ENCODE data around the gene ARID5A. TPM values are rescaled to one million over a fixed set of nuclear protein-coding genes. Genes with fewer than 3 reads are reported as not detected.

ARID5A gene
- total RNA-seq, 1 donor from 2014 or later: 1.2 TPM

DNA sequence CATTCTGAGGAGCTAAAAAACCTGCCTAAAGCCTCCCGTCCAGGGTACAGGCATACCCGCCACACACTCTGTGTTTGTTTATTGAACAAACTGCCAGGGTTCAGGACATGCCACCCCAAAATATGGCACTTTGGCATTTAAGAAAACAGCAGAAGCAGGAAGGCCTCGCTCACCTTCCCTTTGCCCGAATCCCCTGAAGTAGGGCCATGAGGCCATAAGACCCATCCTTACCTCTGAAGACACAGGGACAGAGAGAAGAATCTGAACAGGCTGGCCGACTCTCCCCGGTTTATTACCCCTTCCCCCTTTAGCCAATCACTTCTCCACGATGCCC lies 29.7 kb upstream of the ARID5A start:
- DNase-seq: no peak

DNA sequence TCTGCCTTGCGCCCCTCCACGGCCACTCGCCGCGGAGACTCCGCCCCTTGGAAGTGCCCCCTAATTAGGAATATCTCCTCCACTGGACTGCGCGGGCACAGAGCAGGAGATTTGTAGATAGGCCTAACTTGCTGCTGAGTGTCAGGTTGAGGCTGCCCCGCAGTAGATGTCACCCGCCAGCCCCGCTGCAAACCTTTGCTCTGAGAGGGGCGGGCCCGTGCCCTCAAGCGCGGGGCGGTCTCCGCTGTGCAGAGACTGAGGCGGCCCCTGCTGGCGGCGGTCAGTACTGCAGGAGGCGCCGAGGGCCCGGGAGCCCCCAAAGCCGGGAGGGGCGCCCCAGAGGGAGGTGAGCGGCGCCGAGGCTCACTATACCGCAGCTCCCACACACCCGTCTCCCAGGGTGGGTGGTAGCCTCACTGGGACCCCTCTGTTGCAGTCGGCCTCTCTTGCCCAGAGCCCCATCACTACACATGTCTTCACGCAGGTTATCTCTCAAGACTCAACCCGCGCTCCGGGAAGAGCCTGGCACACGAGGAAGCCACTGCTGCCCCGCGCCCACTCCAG lies 28.5 kb upstream of the ARID5A start:
- DNase-seq: peak; percentile 32

DNA sequence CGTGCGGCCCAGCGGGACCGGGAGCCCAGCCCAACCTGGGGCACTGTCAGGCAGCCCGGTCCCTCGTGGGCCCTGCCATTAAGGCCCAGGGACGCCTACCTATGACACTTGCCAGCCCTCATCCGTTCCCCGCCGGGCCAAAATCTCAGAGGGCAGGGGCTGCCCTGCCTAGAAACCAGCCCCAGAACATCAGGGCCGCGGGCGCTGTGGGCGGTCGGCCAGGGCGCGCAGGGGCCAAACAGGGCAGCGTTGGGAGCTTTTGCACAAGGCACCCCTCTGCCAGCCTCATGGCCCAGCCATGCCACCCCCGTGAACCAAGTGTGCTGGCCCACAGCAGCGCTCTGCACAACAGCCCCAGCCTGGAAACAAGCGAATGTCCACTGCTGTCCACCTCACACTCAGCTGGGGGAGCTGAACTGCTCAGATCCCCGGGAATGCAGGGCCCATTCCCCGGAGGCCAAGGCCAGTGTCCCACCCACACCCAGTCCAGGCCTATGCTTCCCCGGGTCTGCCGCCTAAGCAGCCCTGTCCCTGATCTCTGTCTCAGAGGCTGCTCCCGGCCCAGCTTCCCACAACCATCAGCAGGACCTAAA lies 27.9 kb upstream of the ARID5A start:
- no peak for DNase-seq

DNA sequence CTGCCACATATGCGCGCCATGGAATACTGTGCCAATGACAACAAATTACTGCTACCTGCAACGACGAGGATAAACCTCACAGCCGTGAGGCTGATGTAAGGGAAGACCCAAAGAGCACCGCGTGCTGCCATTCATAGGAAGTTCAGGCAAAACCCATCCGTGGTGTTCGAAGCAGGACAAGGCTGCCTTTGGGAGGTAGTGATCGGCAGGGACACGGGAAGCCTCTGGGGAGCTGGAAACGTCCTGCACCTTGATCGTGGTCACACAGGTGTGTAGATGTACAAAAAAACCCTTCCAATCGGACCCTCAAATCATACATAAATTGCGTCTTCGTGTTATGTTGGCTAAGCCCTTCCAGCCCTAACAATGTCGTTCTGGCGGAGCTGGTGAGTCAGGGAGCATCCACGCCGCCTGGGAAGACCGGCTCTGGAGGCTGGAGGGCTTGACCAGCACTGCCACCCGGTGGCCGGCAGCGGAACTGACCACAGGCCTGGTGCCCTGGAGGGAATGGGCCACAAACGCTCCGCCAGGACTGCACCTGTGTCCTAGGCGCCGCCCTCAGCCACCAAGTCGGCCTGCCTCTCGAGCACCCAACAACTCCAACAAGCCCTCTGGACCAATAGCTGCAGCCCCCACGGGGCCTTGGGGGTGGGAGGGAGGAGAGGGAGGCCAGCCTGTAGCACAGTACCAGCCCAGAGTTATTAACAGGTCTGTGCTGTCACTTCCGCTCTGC lies 27.3 kb upstream of the ARID5A start:
- DNase-seq: peak; percentile 73

DNA sequence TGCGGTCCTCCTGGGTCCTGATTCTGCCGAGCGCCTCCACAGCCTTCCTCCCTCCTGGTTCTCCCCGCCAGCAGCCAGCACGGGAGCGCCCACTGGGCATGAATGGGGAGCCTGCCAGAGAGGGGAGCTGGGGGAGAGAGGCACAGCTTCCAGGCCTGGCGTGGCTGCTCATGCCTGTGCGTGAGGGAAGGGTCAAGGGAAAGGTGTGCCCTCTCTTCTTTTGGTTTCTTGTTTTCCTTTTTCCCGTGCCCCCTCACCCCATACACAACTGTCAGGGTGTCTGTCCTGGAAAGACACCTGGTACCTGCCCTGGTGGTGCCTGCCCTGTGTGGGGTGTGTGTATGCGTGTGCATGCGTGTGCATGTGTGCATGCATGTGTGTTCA lies 26.7 kb upstream of the ARID5A start:
- DNase-seq: no peak

DNA sequence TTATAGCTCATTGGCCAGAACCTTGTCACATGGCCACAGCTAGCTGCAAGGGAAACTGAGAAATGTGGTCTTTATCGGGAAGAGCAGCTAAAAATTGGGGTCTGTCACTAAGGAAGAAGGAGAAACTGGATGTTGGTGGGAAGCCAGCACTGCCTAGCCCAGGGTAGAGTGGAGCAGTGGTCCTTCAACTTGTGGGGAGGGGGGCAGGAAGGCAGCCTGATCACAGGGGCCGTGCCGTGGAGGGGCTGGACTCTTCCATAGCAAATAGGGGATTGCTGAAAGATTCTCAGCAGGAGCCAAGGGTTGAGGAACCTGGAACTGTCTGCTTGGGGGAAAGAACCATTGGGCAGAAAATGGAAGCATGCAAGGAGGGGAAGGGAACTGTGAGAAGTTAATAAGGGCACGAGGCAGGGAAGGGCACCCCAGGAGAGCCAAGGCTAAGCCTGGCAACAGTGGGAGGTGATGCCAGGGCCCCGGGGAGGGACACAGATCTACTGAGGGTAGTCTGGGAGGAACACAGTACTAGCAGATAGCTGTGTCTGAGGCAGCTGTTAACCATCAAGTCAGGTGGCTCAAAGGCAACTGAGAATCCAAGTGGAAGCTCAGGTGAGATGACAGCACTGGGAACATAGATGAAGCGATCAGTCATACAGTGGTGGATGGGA lies 25.5 kb upstream of the ARID5A start:
- DNase-seq: no peak

DNA sequence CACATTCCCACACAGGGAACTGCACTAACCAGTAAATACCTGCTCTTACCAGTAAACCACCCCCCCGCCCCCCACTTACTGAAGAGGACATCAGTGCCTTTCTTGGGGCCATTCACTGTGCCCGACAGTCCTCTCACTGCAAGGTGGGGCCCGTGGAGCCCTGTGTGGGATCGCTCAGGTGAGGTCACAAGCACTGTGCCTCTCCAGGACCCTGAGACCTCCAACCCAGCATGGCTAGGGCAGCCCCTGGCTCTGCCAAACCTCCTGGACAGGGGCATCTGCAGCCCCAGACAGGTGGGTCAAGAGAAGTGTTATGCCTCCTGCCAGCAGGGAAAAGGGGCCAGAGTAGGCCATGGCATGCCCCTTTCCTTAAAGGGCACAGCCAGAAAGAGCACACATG lies 24.7 kb upstream of the ARID5A start:
- no peak for DNase-seq

DNA sequence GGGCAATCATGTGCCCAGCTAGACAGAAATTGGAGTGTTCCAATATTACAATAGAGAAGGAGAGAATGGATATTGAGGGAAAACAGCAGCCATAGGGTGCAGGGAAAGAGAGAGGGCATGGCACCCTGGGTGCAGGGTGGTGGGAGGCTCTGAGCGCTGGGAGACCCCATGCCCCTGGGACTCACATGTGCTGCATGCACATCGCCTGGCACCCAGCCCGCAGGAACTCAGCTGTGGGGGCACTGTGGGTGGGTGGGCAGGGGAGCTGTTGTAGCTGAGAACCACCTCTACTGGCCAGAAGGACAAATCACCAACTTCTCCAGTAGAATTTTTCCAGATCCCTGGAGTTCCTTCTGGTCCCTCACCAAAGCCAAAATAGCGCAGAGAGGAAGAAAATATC lies 24.2 kb upstream of the ARID5A start:
- DNase-seq: no peak

DNA sequence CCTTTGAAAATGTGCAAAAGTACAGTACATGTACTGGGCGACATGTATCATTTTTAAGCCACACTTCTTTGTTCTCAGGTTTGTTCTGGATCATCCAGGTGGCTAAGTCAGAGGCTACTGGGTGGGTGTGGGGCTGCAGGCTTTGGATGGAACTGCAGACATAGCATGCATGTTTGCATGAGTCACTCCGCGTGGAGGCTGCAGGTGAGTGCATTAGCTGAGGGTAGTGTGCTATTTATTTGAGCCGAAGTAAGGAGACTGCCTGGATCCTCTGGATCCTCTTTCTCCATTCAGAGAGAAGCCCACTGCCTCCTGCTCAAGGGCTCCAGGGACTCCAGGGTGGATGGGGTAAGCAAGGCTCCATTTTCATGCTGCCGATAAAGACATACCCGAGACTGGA lies 22.0 kb upstream of the ARID5A start:
- DNase-seq: no peak

DNA sequence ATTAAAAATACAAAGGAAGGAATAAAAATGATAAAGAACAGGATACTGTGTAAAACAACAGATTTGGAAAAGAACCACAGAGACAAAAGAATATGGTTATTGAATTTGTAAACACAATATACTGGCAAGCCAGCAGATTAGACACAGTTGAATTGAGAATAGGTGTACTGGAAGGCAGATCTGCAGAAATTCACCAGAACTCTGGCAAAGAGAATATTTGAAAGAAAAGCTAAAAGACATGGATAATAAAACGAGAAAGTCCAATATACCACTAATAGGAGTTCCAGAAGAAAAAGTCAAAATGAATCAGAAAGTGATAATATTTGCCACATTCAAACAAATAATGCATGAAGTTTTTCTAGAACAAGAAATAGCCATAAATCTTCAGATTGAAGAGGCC lies 19.5 kb upstream of the ARID5A start:
- no peak for DNase-seq

DNA sequence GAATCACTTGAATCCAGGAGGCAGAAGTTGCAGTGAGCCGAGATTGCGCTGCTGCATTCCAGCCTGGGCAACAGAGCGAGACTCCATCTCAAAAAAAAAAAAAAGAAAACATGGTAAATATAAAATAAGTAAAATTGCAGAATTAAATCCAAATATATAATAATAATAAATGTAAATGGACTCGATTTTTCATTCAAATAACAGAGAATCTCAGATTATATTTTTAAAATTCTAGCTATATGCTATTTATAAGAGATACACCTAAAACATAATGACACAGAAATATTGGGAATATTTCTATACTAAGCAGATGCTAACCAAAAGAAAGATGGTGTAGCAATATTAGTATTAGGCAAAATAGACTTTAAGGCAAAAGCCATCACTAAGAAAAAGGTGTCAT lies 16.3 kb upstream of the ARID5A start:
- DNase-seq: no peak

DNA sequence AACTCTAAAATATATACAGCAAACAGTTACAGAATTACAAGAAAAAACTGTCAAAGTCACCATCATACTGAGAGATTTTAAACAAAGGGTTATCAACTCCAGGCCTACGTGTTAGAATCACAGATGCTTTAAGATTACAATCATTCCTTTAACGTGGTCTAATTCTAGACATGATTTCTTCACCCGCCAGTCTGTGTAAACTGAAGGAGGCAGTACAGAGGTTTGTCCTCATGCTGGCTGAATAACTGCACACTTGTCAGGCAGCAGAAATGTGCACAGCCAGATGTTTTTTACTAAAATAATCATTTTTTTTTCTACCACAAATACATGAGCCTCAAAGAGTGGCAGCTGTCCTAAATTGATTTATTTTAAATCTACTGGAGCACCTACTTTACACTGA lies 15.9 kb upstream of the ARID5A start:
- DNase-seq: no peak

DNA sequence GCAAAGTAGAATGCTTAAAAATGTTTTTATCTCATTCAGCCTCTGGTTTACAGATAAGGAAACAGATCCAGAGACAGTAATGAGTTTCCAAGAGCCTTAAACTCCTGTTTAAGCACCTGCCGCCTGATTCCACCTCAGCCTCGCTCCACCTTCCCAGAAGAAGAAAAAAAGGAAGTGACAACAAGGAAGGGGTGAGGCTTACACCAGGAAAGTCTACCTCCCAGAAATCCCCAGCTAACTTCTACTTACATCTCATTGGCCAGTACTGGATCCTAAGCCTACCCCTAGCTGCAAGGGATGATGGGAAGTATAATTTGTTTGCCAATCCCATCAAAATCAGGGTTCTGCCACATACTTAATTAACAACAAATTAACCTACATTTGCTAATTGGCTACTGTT lies 15.3 kb upstream of the ARID5A start:
- no peak for DNase-seq

DNA sequence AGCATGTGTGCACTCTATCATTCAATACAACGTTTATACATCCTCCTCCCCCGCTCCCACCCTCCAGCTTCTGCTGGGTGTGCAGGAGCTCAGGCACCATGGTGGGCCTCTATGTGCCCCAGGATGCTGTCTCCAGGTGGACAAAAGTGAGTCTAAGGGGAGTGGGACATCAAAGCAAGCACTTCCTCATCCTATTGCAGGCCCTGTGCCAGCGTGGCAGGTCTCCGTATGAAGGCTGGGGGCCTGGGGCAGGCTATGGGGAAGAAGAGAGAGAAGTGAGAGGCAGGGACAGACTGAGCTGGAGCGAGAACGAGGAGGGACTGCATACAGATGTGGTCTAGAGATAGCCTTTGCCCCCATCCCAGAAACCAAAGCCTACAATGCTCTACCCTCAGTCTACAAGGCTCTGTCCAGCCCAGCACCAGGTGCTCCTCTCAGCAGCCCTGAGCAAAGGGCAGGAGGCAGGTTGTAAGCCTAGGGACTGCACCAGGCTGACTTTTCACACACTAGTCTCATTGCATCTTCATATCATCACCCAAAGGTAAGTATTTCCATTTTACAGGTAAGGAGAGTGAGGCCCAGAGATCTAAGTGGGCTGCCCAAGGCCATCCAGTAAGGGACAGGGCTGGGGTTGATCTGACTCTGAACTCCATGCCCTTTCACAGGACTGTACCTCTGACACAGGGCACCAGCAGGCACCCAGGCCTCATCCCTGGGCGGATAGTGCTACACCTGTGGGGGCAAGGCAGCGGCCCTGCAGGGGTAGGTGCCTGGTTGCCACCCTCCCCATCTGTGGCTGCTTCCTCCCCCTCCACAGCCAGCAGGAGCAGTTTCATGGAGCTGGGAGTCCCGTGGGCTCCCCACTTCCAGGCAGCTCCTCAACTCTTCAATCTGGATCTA lies 14.0 kb upstream of the ARID5A start:
- no peak for DNase-seq

DNA sequence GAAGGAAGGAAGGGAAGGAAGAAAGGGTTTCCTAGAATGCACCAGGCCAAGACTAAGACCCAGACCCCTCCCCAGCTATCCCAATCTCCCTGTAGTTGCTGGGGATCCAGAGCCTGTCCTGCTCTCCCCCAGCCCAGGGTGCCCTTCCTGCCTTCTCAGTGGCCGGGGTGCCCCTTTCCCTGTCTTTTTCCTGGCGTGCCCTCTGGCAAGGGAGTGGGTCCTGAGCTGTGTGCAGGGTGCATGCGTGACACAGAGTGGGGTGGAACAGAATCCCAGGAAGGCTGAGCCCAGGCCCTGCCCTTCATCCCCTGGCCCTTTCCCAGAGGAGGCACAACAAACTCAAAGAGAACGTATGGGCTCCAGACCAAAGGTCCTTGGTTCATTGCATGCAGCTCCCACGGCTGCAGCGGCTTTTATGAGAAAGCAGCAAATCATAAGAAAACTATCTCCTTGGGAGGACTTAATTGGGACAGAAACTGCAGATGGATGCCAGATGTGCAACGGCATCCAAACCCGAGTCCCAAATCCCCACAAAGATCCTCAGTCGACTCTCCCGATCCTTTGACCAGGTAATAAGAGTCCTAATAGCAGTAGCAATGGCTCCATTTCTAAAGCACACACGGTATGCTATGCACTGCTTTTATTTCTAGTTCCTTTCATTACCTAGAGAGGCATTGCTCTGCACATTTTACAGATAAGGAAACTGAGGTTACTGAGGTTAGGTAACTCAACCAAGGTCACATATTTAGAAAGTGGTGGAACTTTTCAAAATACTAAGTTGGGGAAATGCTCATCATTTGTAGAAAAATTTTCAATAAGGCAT lies 12.7 kb upstream of the ARID5A start:
- DNase-seq: no peak

DNA sequence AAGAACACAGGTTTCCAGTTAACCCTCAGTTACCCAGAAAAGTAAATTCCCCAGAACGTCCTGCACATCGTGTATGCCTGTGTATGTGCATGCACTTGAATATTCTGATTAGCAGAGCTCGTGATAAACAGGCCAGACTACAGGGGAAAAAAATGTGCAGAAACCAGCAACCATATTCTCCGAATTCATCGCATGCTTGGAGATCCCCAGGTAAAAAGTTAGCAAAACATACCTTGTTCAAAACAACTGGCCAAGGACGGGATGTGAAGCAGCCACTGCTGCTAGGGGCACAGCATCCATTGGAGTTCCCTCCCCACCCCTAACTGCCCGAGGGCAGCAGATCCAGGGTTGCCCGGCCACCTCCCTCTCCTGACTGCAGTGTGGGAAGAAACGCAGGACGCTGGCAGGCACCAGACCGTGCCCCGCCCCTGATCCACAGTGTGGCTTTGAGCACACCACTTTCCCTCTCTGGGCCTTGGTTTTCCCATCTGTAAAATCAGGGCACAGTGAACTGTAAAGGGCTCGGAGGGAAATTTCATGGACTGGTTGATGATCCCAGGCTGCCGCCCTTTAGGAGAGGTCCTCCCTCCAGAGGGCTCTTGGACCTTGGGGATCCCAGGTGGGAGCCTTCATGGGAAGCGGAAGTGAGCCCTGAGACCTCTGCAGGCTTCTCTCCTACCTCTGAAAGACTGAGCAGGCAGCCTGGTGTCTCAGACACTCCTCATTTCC lies 11.9 kb upstream of the ARID5A start:
- DNase-seq: no peak

DNA sequence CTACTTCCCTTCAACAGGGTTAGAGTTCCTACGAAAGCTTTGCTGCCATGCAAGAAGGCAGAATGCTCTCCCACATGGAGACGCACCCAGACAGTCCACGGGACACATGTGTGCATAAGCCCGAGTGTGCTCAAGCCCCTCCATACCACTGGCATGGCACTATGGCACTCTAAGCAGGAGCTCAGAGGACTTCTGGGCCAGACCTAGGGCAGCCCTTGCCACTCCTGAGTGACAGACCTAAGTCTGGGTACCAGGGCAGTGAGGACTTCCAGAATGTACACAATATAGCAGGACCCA lies 11.4 kb upstream of the ARID5A start:
- DNase-seq: no peak

DNA sequence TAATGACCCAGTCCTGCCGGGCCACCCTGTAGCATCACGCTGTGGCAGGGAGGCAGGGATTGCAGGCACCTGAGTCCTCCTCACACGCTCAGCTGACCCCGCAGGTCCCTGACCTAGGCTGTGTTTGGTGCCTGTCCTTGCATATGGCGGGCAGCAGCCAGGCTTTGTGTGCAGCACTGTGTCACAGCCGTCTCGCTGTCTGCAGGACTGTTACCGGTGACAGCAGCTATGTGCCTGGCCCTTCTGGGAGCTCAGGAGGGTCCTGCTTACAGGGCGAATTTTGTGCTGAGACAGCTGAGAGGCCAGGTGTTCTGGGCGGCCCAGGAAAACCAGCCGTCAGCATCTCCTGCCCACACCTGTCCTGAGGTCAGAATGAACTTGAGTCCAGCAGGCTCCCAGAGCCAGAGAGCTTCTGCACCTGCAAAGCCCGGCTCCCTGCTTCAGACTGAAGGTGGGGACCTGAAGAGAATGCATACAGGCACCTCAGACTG lies 10.4 kb upstream of the ARID5A start:
- DNase-seq: no peak

DNA sequence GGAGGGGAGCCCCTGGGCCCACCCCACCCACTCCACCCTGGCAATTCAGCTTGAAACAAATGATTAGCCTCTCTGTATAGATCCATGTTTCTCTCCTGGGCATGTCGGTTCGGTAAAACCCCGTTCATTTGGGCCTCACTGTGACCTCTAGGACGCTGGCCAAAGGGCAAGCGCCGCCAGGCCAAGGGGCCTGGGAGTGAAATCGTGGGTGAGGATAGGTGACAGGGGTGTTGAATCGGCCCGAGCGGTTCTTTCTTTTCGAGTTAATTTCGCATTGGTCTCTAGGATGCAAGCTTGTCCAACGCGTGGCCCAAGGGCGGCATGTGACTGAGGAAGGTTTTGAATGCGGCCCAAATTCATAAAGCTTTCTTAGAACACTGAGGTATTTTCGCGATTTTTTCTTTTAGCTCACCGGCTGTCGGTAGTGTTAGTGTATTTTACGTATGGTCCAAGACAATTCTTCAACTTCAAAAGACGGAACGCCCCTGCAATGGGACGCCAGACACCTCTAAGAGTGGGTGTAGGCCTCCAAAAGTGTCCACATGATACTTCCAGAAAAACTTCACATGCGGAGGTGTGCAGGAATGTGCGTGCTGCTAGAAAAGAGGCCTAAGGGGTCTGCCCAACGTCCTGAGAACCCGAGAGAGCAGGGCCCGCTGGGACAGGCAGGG lies 9.8 kb upstream of the ARID5A start:
- DNase-seq: no peak

DNA sequence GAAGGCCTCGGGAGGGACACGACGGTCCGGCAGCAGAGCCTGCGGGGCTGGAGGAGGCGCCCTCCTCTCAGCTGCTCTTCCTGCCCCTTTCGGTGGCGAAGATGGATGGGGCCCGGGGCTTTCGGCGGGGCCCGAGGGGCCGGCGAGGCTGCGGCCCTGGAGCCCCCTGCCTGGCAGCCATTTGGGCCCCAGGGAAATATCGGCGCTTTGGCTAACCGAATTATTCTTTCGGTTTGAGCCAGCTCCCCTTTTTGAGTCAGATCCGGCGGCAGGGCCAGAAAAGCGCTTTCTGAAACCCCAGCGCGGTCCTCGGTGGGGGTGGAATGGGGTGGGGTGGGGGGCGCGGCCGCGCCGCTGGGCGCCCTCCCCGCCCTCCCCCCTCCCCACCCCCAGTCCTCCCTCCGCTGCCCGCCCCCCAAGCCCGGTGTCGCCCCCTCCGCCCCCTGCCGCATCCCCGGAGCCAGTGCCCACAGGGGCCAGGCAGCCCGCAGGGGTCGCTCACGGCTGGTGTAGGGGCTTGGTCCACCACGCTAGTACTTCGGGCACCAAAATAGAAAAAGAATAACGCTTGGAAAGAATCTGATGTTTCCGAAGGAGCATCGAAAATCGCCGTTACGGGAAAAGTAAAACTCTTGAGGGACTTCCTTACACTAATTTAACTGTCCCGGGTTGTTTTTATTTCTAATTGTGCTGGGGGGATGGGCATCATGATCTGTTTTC lies 9.1 kb upstream of the ARID5A start:
- no peak for DNase-seq
